ENCODE results near the gene MAN1A2.
"Not testable (repeated sequence)": the region's sequence is repeated elsewhere in the genome, so short reads cannot be mapped to it uniquely, and the experiment has no call there.

Gene MAN1A2

DNA sequence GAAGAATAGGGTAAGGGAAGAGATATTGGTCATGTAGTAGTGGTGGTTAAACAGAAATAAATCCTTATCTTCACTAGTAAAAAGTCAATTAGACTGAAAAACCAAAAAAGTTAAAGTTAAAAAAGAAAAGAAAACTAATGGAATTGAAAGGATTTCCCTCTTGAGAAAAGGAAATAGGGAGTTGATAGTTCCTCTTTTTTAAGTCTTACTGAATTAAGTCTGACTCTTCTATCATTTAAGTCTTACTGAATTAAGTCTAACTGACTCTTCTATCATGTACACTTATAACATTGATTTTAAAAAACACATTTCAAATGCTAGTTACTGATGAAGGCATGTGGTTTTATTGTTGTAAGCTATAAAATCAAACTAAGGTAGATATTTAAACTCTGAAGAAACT is 189.1 kb downstream of the MAN1A2 start:
- no peak for DNase-seq (ENCODE audit: low spot score)
- FAIRE-seq: no peak

DNA sequence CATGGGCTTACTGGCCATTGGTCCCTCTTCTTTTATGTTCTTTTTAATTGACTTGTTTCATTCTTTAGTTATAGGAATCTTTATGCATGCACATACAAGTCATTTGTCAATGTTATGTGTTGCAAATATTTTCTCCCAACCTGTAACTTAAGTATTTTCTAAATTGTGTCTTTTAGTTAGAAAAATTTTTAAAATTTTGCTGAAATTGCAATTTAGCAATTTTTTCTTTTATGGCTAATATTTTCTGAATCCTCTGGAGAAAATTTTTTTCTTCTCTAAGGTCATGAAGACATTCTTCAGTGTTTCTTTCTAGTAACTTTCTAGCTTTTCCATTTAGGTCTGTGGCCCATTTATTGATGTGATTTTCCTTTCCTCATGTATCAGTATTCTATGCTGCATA is 189.7 kb downstream of the MAN1A2 start:
- no peak for DNase-seq (ENCODE audit: low spot score)
- FAIRE-seq: no peak

DNA sequence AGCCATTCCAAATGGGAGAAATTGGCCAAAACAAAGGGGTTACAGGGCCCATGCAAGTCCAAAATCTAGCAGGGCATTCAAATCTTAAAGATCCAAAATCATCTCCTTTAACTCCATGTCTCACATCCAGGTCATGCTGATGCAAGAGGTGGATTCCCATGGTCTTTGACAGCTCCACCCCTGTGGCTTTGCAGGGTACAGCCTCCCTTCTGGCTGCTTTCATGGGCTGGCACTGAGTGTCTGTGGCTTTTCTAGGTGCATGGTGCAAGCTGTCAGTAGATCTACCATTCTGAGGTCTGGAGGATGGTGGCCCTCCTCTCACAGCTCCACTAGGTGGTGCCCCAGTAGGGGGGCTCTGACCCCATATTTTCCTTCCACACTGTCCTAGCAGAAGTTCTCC is 191.2 kb downstream of the MAN1A2 start:
- DNase-seq (ENCODE audit: low spot score); FAIRE-seq: not testable (repeated sequence)

DNA sequence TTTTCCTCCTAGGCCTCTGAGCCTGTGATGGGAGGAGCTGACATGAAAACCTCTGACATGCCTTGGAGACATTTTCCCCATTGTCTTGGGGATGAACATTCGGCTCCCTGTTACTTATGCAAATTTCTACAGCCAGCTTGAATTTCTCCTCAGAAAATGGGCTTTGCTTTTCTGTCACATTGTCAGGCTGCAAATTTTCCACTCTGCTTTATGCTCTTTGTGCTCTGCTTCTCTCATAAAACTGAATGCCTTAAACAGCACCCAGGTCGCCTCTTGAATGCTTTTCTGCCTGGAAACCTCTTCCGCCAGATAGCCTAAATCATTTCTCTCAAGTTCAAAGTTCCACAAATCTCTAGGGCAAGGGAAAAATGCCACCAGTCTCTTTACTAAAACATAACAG is 191.9 kb downstream of the MAN1A2 start:
- no peak for DNase-seq (ENCODE audit: low spot score)
- no peak for FAIRE-seq

DNA sequence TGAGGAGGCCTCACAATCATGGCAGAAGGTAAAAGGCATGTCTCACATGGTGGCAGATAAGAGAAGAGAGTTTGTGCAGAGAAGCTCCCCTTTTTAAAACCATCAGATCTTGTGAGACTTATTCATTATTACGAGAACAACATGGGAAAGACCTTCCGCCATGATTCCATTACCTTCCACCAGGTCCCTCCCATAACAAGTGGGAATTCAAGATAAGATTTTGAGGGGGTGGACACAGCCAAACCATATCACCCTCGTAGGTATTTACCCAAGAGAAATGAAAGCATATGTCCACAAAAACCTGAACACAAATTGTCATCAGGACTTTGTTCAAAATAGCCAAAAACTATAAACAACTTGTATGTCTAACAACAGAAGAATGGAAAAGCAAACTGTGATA is 192.7 kb downstream of the MAN1A2 start:
- DNase-seq (ENCODE audit: low spot score) (no peak), FAIRE-seq (no peak)

DNA sequence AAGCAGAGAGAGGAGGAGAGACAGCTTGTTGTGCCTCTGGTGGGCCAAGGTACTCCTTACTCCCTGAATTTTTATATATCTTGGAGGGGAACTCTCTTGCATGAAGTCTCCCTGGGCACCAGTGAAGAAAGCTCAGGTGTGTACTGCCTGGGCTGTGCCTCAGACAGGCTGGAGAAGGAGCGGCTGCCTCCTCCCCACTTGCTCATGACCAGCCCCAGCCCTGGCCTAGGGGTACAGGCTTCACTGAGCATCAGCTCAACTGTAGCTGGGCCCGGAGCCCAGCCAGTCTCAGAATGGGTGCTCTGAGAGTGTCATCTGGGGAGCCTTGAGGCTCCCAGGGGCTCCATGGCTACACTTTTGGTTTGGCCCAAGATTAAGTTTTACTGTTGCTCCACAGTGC is 193.8 kb downstream of the MAN1A2 start:
- DNase-seq (ENCODE audit: low spot score) (no peak), FAIRE-seq (no peak)

DNA sequence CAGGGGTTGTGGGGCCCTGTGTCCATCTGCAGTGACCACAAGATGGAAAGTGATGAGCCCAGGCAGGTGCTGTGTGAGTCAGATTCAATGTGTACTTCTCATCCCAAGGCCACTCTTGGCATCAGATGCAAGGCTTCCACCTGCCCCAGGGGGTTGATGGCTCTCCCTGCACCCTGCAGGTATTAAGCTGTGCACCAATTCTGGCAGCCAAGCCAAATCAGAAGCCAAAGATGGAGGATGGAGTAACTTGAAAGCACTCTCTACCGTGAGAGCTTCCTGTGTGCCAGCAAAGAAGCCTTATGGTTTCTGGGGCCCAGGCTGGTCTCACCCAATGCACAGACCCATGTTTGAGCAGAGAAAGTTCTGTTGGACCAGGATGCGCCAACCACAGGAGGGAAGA is 194.3 kb downstream of the MAN1A2 start:
- no peak for DNase-seq (ENCODE audit: low spot score)
- no peak for FAIRE-seq

DNA sequence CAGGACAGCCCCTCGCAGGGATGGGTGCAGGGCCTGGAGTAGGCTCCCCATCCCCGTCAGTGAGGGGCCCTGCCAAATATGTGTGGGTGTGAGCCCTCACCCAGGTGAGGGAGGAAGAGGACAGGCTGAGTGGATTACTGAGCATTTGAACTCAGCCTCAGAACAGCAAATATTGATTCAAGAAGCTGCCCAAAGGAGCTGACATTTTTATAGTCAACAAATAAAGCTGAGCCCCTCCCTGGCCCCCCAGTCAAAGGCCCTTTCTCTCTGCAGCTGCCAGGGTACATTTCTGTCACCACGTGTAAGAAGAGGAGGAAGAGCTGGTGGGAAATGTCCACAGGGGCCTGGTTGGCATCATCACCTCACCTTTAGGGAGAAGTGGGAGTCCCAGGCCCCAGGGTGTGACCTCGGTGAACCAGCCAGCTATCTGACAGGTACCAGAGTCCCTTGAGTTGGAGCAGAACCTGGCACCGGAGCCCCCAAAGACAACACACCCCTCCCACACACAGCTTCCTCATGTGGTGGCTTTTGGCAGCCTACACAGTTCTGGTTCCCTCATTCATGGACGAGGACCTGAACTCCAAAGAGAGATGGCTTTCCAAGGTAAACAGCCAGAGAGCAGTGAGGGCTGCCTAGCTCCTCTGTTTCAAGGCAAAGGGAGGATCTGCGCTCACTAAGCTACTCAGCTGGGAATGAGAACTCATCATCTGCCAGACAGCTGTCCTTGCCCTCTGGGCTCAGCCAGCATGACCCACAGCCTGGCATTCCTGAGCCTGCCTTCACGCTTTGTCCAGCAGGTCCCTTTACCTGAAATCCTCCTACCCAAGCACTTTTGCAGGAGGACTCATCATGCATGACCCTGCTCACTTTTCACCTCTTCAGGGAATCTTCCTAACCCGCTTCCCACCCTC is 195.6 kb downstream of the MAN1A2 start:
- FAIRE-seq (no peak), DNase-seq (ENCODE audit: low spot score) (no peak)

DNA sequence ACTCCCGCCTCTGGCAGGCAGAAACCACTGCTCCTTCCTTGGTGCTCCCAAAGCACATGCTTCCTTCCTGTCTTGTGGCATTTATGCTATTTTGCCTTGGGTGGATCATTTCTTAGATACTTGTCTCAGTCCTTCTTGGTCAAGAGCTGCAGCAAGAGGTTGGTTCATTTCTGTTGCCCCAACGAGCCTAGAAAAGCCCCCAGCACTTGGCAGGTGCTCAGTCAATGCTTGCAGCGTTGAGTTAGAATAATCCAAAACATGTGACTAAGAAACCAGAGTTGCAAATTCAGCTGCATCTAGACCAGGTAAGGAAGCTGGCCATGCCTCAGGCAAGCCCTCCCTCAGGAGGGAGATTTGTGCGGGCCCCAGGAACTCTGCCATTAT is 196.2 kb downstream of the MAN1A2 start:
- FAIRE-seq: no peak
- DNase-seq (ENCODE audit: low spot score): no peak

DNA sequence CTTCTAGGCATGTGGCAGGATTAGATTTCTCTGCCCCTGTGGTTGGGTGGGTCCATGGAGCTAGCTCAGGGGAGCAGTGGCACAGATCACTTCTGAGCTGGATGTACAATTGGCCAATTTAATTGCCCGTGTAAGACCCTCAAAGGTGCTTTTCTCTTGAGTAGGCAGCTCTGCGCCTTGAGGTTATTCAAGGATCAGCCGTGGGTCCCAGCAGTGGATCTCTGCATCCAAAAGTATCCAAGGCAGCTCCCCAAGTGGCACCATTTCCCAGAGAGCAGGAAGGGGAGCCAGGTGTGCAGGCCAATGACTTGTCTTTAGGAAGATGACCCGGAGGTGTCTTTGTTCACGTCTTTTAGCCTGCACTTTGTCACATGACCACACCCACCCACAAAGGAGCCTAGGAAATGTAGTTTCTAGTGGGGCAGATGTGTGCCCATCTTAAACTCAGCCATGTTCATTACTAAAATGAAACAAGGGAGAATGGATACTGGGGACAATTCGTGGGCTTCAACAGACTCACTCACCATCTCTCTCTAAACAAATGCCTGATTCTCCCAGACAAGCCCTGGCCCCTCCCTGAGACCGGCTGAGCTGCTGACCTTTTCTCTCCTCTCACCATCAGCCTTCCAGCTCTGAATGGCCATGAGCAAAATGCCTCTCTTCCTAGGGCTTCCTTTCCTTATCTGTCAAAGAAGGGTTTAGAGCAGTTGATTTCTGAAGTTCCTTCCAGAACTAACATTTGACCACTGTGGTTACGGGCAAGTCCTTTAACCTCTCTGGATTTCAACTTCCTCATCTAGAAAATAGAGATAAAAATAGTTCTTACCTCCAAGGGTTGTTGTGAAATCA is 197.2 kb downstream of the MAN1A2 start:
- DNase-seq (ENCODE audit: low spot score): no peak

DNA sequence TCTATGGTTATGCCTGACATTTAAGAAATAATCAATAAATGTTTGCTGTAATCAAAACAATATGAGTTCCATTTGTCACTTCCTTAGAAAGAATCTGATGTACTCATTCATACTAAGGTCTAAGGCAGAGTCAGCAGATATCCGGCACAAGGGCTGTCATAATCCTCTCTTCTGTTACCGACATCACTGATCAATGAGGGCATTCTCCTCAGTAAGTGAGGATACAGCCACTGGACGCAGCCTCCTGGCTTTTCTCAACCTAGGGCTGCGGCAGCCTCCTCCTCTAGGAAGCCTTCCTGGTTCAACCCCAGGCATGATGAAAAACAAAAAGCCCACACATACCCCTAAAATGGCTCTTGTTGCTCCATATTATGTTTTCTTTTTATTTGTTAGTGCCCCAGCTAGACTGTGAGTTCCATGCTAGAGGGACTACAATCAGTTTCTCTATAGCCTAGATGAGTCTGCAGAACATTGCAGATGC is 197.9 kb downstream of the MAN1A2 start:
- FAIRE-seq (no peak), DNase-seq (ENCODE audit: low spot score) (no peak)

More for the DNA sequence above, 197.2 kb downstream of the MAN1A2 start:
- FAIRE-seq: no peak

DNA sequence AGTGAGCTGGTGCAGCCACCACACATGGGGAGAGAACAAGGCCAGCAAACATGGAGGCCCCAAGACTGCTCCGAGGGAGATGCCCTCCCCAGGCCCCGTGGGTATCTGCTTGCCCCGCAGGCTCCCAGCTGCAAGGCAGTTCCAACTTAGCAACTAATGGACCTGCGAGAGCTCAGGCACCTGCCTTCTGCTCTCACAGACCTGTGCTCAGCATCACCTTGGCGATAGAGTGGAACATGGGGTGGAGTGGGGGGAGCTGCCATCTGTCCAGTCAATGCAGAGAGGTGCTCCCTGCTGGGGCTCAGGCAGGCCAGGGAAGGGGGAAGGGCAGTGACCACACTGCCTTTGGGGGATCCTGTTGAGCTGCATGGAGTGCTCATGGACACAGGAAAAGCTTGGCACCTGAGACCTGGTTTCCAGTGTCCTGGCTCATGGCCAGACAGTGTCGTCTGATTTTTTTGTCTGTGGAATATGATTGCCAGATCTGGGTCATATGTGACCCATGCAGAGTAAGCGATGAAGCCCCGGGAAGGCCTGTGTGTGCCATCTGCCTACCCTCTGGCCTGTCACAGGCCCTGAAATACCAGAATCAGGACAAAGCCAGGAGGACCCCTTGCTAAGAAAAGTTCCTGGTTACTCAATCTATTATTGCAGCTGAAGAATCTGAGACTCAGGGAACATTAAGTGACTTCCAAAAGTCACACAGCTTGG is 198.7 kb downstream of the MAN1A2 start:
- DNase-seq (ENCODE audit: low spot score) (no peak), FAIRE-seq (no peak)

DNA sequence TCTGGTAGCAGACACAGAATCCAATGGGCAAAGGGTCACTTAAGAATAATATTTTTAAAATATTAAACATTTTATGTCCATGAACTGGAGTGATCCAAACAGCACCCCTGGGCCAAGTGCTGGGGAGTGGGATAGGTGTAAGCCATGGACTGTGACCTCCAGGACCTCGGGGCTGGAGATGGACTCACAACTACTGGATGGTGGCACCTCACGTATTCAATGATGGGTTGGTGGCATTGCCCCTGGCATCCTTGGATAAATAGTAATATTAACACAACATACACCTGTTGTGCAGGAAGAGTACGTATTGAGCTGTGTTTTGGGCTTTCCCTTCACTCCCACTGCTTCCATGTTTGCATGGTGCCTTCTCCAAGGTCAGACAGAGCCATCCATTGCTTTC is 199.3 kb downstream of the MAN1A2 start:
- FAIRE-seq (no peak), DNase-seq (ENCODE audit: low spot score) (no peak)

DNA sequence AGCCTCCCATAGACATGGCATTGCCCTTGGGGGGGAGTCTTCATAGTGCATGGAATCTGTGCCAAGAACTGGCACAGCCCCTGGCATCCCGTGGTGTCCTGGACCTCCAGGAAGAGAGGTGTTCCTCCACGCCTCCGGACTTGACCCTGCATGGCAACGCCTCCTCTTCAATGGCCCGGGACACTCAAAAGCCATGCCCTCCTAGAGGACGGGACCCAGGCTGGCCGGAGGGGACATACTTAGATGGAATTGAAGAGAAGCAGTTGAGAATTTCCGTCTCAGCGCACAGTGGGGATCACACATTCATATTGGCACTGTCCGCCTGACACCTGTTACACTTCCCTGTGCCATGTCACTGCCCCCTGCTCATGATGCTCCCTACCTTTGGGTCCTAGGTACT is 200.2 kb downstream of the MAN1A2 start:
- DNase-seq (ENCODE audit: low spot score): no peak
- no peak for FAIRE-seq

DNA sequence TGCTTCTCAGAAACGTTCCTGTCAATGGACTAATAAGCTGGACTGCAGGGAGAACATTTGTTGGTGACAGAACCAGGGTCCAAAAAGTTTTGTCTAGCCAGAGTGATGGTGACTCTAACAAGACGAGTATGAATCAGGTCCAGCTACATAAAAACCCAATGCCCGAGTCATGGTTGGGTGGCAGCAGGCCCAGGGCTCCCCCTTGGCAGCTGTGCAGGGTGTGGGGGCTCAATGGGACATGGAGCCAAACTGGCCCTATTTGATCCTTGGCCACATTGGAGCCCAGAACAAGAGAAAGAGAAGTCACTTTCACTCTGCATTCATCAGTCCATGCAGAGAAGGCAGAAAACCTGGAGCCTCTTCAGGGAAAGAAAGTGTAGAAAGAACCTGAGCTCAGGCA is 200.7 kb downstream of the MAN1A2 start:
- no peak for FAIRE-seq

DNA sequence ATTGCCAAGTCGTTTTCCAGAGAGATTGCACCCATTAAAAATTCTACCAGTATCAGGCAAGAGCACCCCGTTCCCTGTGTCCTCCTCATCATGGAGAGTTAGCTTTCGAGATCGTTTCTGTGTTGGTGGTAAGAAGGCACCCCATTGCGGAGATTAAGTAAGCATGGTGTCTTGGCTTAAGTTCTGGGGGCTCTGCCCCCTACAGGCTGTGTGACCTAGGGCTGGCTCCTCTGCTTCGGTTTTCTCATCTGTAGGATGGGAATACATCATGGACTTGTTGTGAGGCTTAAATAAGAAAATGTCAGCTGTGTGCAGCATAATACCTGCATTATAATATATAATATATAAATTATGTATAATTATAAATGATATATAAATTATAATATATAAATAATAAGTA is 201.8 kb downstream of the MAN1A2 start:
- DNase-seq (ENCODE audit: low spot score): no peak
- no peak for FAIRE-seq

More for the DNA sequence above, 200.7 kb downstream of the MAN1A2 start:
- DNase-seq (ENCODE audit: low spot score): no peak

DNA sequence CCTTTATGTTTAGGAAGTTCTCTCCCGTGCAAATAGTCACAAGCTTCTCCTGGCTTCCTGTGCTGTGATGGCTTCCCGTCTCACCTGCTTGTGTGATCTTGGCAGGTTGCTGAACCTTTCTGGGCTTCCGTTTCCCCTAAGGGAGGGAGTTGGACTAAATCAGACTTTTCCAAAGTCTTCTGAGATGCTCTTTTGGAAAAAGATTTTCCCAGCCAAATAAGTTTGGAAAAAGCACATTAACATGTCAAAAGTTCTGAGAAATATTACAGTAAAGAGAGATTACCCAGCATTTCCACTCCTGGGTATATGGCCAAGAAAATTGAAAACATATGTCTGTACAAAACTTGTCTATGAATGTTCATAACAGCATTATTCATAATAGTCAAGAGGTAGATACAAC is 202.6 kb downstream of the MAN1A2 start:
- DNase-seq (ENCODE audit: low spot score) (no peak), FAIRE-seq (no peak)

DNA sequence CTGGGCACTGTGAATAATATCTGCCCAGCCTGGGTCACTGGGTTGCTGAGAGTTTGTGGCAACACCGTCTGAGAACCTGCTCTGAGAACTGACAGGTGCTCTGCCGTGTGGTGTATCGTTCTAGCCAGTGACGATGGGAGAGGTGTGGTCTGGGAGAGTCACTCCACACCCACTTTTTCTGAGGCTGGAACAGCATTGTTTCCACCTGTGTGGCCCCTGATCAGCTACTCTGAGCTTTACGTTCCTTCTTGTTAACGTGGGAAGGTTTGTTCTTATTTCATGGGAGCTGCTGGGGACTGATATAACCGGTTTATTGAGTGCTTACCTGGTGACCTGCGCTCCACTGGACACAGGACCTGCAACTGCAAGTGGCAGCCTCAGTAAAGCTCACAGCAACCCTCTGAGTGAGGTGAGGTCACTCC is 203.8 kb downstream of the MAN1A2 start:
- FAIRE-seq: no peak
- DNase-seq (ENCODE audit: low spot score): no peak

DNA sequence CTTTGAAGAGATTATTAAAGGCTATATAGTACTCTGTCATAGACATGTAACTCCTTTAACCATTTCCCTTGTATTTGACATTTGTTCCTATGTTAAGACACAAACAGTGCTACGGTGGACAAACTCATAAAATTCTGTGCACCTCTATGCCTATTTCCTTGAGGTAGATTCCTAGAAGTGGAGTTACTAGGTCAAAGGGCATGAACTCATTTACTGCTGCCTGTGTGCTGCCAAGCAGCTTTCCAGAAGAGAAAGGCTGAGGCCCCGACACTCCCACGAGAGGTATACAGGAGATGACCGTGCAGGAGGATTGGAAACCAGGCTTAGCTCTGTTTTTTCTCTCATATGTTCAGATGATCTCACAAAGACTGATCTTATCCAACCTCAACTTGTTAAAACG is 204.2 kb downstream of the MAN1A2 start:
- FAIRE-seq: no peak
- DNase-seq (ENCODE audit: low spot score): no peak

DNA sequence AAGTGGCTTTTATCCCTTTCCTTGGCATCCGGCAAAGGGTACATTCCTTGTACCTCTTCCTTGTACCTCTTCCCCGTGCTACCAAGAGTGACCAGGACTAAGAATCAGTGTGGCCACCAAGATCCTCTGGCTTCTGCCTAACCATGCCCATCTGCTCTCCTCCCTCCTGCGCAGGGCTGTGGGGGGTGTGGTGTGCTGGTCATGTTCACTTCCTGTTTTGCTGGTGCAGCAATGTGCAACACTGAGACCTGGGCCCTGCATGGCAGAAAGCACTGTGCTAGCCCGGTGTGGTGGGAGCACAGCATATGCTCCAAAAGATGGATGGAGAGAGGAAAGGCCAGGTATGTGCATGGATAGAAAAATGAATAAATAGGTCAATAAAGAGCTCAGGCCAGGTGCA is 205.3 kb downstream of the MAN1A2 start:
- FAIRE-seq (no peak), DNase-seq (ENCODE audit: low spot score) (no peak)

DNA sequence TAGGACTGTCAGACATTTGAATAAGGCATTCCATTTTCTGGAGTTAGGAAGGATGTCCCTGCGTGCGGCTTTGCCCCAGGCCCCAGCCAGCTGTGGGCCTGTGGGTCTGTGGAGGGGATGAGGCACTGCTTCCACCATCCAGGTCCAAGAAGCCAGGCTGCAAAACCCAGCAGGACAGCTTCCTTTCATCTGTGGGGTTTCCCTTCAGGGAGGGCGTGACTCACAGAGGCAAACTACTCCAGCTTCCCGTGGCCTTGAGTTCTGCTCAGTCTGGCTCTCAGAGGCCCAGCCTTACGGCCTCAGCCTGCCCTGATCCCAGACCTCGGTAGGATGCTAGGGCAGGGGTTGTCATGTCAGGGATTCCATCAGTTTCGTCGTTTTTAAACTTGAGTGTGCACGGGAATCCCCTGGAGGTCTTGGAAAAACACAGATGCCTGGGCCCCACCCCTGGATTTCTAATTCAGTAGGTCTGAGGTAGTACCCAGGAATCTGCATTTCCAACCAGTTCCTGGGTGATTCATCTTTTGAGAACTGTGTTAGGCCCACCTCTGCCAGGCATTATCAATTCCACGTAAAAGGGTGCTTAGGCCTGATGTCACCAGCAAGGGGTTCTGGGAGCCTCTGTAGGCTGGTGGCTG is 206.3 kb downstream of the MAN1A2 start:
- no peak for FAIRE-seq
- no peak for DNase-seq (ENCODE audit: low spot score)

All from RCC 7860 (cell line).